GM18508 (cell line): ENCODE results near the gene NXN.
"Not testable (repeated sequence)": the region's sequence is repeated elsewhere in the genome, so short reads cannot be mapped to it uniquely, and the experiment has no call there.

Source experiments
- ATAC-seq: cut with Tn5 transposase; IDR thresholded peaks from one replicate; pipeline ENCODE4 v1.9.1; 2021; ENCODE audit warnings: moderate number of reproducible peaks; ENCODE audit not compliant: insufficient read depth, unreplicated experiment

Gene NXN

DNA sequence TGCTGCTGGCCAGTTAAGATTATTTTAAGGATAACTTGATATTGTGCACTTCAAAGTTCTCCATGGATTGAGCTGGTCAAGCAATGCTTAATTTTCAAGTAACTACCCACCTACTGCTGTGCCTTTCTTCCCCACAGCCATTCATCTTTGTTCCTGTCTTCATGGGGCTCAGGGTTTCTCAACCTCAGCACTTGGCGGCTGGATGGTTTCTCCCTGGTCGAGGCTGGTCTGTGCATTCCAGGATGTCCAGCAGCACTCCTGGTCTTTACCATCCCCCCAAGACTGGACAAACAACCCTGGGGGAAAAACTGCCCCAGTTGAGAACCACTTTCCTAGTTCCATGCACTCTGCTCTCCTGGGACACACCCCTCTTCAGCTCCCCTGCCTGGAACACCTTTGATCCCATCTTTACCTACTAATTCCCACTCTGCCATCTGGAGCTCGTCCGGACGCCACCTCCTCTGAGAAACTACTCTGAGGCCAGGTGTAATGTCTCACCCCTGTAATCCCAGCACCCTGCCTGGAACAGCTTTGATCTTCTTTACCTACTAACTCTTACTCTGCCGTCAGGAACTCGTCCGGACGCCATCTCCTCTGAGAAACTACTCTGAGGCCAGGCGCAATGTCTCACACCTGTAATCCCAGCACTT is 81.5 kb downstream of the NXN start:
- ATAC-seq, result no peak

DNA sequence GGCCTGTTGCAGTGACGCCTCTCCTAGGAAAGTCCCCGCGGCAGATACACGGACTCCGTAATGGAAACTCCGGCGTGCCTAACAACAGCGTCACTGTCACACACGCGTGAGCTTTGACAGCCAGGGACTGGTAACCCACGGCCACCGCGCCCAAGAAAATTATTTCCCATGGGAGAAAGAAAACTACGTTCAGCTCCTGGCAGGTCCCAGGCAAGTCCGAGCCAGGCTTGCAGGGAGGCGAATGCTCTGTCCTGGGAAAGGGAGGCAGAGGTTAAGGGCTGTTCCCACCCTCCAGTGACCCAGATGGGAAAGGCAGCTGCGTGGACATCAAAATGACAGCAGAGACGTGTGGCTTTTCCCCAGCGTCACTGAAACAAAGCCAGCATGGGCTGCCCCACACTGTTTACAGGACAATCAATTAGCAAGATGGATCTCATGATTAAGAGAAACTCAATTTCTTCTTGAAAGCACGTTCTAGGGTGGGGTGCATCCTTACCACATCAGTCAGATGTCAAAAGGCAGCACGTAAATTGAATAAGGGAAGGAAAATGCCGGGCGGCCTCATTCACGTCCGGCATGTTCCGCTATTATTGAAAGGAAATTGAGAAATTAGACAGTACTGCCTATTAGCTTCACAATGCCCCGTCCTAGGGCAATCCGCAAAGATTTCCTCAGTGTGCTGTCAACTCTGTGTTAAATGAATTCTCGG is 82.5 kb downstream of the NXN start:
- ATAC-seq, result no peak

DNA sequence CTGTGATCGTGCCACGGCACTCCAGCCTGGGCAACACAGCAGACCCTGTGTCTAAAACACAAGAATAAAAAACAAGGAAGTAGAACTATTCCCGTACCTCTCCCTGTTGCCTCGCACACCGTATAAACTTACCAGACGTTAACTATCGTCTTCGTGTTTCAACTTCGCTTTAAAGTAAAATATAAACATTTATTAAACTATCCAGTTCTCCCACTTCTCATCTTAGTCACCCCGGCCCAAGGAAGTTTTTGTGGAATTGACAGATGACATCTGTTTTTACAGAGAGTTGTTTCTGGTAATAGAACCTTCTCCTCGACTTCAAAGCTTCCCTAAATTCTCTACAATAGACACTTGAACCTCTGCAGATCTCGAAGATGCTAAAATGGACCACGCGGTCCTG is 83.1 kb downstream of the NXN start:
- no peak for ATAC-seq

DNA sequence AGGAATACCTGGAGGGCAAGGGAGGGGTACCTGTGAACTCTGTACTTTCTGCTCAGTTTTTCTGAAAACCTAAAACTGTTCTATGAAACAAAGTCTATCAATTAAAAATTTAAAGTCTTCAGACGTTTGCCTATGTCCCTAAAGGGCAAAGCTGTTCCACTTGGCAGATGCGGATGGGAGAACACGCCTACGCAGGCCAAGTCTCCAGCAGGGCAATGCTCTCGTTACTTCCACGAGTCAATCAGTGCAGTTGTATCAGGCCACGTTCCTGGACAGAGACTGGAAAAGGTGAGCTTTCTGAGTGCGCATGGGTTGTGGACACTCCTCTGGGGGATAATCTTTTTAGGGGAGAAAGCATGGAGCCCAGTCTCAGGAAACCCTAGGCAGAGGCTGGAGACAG is 86.6 kb downstream of the NXN start:
- no peak for ATAC-seq

- no peak for ATAC-seq
Measured at GRCh38 chr17:888998-889441, 90.6 kb downstream of the NXN start.

DNA sequence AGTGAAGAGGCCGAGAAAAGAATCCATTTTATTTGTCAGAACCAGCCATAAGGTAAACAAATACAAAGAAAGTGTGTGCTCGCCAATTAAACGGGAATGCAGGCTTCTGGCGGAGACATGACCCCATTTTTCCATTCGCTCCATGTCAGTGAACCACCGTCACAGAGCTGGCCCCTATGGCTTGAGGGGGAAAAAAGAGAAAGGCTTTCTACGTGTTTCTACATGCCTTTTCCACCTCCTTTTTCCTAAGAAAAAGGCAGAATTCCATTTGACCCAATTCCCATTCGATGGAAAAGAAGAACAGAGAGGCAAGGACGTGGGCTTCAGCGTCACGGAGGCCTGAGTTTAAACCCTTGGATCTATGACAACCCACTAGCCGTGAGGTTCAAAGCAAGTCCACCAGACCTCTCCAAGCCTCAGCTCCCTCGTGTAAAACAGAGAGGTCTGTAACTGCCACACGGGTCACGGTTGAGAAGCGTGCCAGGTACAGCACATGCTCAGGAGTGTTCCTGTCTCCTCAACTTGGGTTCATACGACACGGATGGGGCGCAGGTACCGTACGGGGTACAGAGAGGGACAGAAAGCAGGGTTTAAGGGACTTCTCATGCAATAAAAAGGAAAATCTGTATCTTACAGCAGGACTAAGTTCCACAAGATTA is 91.9 kb downstream of the NXN start:
- no peak for ATAC-seq

- no peak for ATAC-seq
Measured at GRCh38 chr17:885971-886571, 93.5 kb downstream of the NXN start.

- ATAC-seq, result no peak
Measured at GRCh38 chr17:883586-883962, 96.0 kb downstream of the NXN start.

- no peak for ATAC-seq
Measured at GRCh38 chr17:882827-883585, 96.6 kb downstream of the NXN start.

- ATAC-seq, result no peak
Measured at GRCh38 chr17:881778-882177, 97.8 kb downstream of the NXN start.

DNA sequence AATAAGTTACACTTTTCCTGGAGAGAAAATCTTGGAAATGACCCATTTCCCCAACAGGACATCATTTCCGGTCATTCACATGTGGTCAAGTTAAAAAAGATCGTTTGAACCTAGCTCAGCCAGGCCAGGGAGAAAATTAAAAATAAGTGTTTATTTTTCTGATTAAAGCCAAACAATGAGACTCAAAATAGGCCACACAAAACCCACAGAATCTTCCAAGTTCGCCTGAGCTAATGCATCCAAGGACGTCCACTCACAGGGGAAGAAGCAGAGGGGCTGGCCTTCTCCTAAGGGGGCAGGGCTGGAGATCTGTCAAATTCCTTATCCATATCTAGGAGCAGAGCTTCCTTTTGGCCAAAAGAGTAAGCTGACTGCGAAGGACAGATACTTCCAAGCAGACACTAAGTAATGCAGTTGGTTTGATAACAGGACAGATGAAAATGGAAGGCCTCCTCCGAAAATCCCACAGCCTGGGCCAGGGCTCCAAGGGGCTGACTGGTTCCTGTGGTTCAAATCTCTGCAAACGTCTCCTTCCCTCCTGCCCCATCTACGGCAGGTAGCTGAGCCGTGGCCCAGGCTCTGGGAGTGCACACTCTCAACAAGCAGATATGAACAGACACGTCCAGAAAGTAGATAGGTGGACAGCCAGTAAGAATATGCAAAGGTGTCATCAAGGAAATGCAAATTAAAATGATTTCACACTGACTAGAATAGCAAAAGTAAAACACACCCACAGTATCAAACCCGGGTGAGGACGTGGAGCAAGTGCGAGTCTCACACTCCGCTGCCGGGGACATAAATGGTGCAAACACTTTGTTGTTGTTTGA is 98.9 kb downstream of the NXN start:
- no peak for ATAC-seq

GRCh38 chr17:879546-880442 is 99.8 kb downstream of the NXN start:
- no peak for ATAC-seq

DNA sequence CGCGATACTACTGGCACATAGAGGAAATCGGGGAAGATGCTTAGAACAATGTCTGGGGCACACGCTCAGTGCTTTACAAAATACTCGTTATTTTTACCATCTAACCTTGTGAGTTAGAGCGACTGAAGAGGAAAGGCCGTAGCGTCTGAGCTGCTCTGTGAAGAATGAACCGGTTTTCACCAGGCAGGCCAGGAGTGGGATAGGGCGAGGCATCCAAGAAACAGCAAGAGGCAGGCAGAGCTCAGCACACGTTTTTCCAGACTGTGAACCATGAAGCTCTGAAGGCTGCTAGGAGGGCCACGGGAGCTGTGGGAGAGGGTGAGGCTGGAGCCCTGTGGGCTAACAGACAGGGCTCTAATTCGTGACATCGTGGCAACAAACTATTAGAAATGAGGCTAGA is 101.9 kb downstream of the NXN start:
- ATAC-seq, result no peak

DNA sequence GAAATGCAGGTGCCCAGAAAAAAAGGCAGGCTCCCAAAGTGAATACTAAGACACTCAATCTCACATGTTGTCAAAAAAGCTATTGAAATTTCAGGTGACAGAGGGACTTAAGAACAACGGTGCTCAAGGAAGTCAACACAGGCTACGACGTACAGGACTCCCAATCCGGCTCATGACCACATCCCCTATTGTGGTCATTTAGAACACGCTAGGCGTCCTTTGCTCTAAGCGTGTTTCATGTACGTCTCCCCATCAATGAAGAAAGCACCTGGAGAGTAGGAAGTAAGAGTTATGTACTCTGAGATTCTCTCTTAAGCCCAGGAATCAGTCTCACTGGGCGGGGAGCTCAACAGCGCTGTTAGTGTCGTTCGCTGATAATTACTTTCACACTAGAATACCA is 103.3 kb downstream of the NXN start:
- no peak for ATAC-seq

DNA sequence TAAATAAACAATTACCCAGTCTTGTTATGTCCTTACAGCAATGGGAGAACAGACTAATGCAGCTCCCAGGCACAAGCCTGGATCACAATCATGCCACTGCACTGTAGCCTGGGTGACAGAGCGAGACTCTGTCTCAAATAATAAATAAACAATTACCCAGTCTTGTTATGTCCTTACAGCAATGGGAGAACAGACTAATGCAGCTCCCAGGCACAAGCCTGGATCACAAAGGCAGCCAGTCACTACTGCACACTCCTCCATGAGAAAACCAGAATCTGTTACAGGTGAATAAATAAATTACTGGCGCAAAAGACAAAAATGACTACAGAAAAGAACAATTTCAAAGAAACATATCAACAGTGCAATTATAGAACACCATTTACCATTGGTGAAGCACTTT is 105.0 kb downstream of the NXN start:
- not testable (repeated sequence) for ATAC-seq

DNA sequence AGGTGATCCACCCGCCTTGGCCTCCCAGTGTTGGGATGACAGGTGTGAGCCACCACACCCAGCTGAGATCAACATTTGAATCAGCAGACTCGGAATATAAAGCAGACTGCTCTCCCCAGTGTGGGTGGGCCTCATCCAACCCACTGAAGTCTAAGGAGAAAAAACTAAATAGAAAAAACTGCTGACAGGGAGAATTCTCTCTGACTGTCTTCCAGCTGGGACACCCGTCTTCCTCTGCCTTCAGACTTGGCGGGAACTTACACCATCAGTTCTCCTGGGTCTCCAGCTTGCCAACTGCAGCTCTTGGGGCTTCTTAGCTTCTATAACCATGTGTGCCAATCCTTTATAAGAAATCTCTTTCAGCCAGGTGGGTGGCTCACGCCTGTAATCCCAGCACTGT is 106.7 kb downstream of the NXN start:
- no peak for ATAC-seq

DNA sequence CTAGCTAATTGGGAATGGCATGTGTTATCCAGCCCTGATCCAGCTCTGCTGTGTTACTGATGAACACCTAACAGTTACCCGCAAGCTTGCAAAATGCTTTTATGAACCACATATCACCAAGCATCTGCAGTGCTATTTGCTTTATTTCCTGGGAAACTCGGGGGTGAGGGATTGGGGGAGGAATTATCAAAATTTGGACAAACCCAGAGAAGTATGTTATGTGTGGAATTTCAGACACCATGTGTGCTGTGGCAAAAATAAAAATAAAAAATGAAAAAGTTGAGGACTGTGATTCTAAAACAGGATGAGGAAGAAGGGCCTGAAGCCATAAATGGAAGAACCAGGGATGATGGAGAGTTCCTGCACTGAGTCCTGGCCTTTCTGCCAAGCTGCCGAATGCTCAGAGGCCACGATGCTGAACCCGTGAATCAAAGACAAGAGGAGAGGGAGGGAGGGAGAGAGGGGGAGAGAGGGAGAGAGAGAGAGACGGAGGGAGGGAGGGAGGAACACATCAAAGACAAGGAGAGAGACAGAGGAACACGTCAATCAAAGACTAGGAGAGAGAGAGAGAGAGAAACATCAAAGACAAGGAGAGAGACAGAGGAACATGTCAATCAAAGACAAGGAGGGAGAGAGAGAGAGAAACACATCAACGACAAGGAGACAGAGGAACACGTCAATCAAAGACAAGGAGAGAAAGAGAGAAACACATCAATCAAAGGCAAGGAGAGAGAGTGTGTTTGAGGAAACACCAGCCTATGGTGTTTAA is 107.6 kb downstream of the NXN start:
- no peak for ATAC-seq
